H9 (cell line): ENCODE results near the gene SGIP1. TPM values are rescaled to one million over a fixed set of nuclear protein-coding genes. Genes with fewer than 3 reads are reported as not detected.

ENCODE experiments used
- DNase-seq: peaks from one replicate; pipeline ENCODE4 v3.0.0-alpha.2; 2017
- H2AFZ ChIP-seq: one replicate; pipeline ENCODE4 v1.6.1; 2013; ENCODE audit warnings: mild to moderate bottlenecking, low read length, control low read depth, moderate library complexity
- H2AK5ac ChIP-seq: 2 replicates; pipeline ENCODE4 v1.6.1; 2013; ENCODE audit warnings: low read length, control low read depth, mixed read lengths; ENCODE audit not compliant: insufficient read length
- H2BK120ac ChIP-seq: one replicate; pipeline ENCODE4 v1.6.1; 2013; ENCODE audit warnings: low read depth, mild to moderate bottlenecking, low read length, control low read depth, inconsistent platforms; ENCODE audit not compliant: poor library complexity, severe bottlenecking
- H2BK12ac ChIP-seq: 2 replicates; pipeline ENCODE4 v1.6.1; 2013; ENCODE audit warnings: low read length, control low read depth, mixed read lengths, low read depth; ENCODE audit not compliant: insufficient read length
- H2BK15ac ChIP-seq: 2 replicates; pipeline ENCODE4 v1.6.1; 2013; ENCODE audit warnings: low read depth, low read length, control low read depth
- H2BK20ac ChIP-seq: one replicate; pipeline ENCODE4 v1.6.1; 2013; ENCODE audit warnings: low read depth, mild to moderate bottlenecking, low read length, control low read depth, inconsistent platforms; ENCODE audit not compliant: poor library complexity, severe bottlenecking
- H2BK5ac ChIP-seq: 2 replicates; pipeline ENCODE4 v1.6.1; 2013; ENCODE audit warnings: low read length, control low read depth, mixed read lengths; ENCODE audit not compliant: insufficient read length
- H3K14ac ChIP-seq: 2 replicates; pipeline ENCODE4 v1.6.1; 2013; ENCODE audit warnings: low read length, control low read depth; ENCODE audit not compliant: insufficient read depth
- H3K18ac ChIP-seq: 2 replicates; pipeline ENCODE4 v1.6.1; 2013; ENCODE audit warnings: low read depth, mild to moderate bottlenecking, mixed read lengths, low read length, control low read depth; ENCODE audit not compliant: insufficient read length
- H3K23ac ChIP-seq: 2 replicates; pipeline ENCODE4 v1.6.1; 2013; ENCODE audit warnings: low read length, control low read depth, mixed read lengths, low read depth; ENCODE audit not compliant: insufficient read length
- H3K23me2 ChIP-seq: 2 replicates; pipeline ENCODE4 v1.6.1; 2013; ENCODE audit warnings: low read depth, mild to moderate bottlenecking, mixed read lengths, low read length, control low read depth; ENCODE audit not compliant: insufficient read length, poor library complexity, severe bottlenecking
- H3K27ac ChIP-seq: 2 replicates; pipeline ENCODE4 v1.5.1; 2013; ENCODE audit warnings: low read length, control low read depth, mixed read lengths, low read depth; ENCODE audit not compliant: insufficient read length
- H3K27me3 ChIP-seq: 2 replicates; pipeline ENCODE4 v1.6.1; 2013; ENCODE audit warnings: low read length, control low read depth, inconsistent platforms; ENCODE audit not compliant: insufficient read depth
- H3K4ac ChIP-seq: 2 replicates; pipeline ENCODE4 v1.6.1; 2013; ENCODE audit warnings: low read depth, mild to moderate bottlenecking, control low read depth, inconsistent platforms, low read length, moderate library complexity
- H3K4me1 ChIP-seq: 2 replicates; pipeline ENCODE4 v1.6.1; 2013; ENCODE audit warnings: low read length, control low read depth, inconsistent platforms; ENCODE audit not compliant: insufficient read depth
- H3K4me2 ChIP-seq: 2 replicates; pipeline ENCODE4 v1.6.1; 2013; ENCODE audit warnings: low read length, control low read depth, mixed read lengths; ENCODE audit not compliant: insufficient read length, insufficient read depth
- H3K56ac ChIP-seq: 2 replicates; pipeline ENCODE4 v1.6.1; 2013; ENCODE audit warnings: low read depth, mild to moderate bottlenecking, mixed read lengths, low read length, control low read depth; ENCODE audit not compliant: insufficient read length
- H3K79me1 ChIP-seq: 2 replicates; pipeline ENCODE4 v1.6.1; 2013; ENCODE audit warnings: low read depth, mild to moderate bottlenecking, moderate library complexity, low read length, control low read depth, inconsistent platforms; ENCODE audit not compliant: insufficient read depth, poor library complexity, severe bottlenecking
- H3K79me2 ChIP-seq: 2 replicates; pipeline ENCODE4 v1.6.1; 2013; ENCODE audit warnings: low read length, control low read depth, inconsistent platforms; ENCODE audit not compliant: insufficient read depth
- H3K9ac ChIP-seq: 2 replicates; pipeline ENCODE4 v1.6.1; 2013; ENCODE audit warnings: low read length, control low read depth, mixed read lengths; ENCODE audit not compliant: insufficient read length; ENCODE audit errors: extremely low read depth
- H3K9me3 ChIP-seq: one replicate; pipeline ENCODE4 v1.6.1; 2013; ENCODE audit warnings: low read depth, low read length, inconsistent platforms; ENCODE audit not compliant: control insufficient read depth
- H3T11ph ChIP-seq: one replicate; pipeline ENCODE4 v1.6.1; 2013; ENCODE audit warnings: mild to moderate bottlenecking, low read length, control low read depth, inconsistent platforms
- H4K20me1 ChIP-seq: one replicate; pipeline ENCODE4 v1.6.1; 2013; ENCODE audit not compliant: control insufficient read depth, insufficient read length, insufficient read depth
- H4K5ac ChIP-seq: 2 replicates; pipeline ENCODE4 v1.6.1; 2013; ENCODE audit warnings: low read depth, mild to moderate bottlenecking, mixed read lengths, low read length, control low read depth; ENCODE audit not compliant: insufficient read length
- H4K8ac ChIP-seq: replicated peaks from 2 replicates; pipeline ENCODE4 v1.6.1; 2013; ENCODE audit warnings: low read length, control low read depth, mixed read lengths, low read depth; ENCODE audit not compliant: insufficient read length
- H4K91ac ChIP-seq: 2 replicates; pipeline ENCODE4 v1.6.1; 2013; ENCODE audit warnings: low read depth, mild to moderate bottlenecking, moderate library complexity, mixed read lengths, low read length, control low read depth; ENCODE audit not compliant: insufficient read length
- H3K27ac Mint-ChIP-seq, 3 experiments: 2 replicates in 2 of 3; 3 replicates in 1 of 3; pipeline ENCODE4 v1.8.0; 2020 to 2021; ENCODE audit warnings: mixed read lengths in 3 of 3, mild to moderate bottlenecking in 1 of 3, moderate library complexity in 1 of 3
- H3K27me3 Mint-ChIP-seq: 2 replicates; pipeline ENCODE4 v1.8.0; 2021; ENCODE audit warnings: low read depth, mild to moderate bottlenecking, moderate library complexity, mixed read lengths
- H3K36me3 Mint-ChIP-seq, 3 experiments: 2 replicates in 2 of 3; 3 replicates in 1 of 3; pipeline ENCODE4 v1.8.0; 2020 to 2021; ENCODE audit warnings: low read depth in 3 of 3, mixed read lengths in 3 of 3; ENCODE audit not compliant: insufficient read depth in 1 of 3
- H3K4me1 Mint-ChIP-seq, 2 experiments: 2 replicates each; pipeline ENCODE4 v1.8.0; 2020; ENCODE audit warnings: mixed read lengths in 2 of 2
- H3K4me3 Mint-ChIP-seq, 2 experiments: 2 replicates in 1 of 2; 3 replicates in 1 of 2; pipeline ENCODE4 v1.8.0; 2020 to 2021; ENCODE audit warnings: mild to moderate bottlenecking in 2 of 2, mixed read lengths in 2 of 2, moderate library complexity in 1 of 2
- H3K9me3 Mint-ChIP-seq, 2 experiments: 2 replicates in 1 of 2; 3 replicates in 1 of 2; pipeline ENCODE4 v1.8.0; 2020; ENCODE audit warnings: mild to moderate bottlenecking in 2 of 2, mixed read lengths in 2 of 2, moderate library complexity in 1 of 2
- CTCF ChIP-seq: fragments of 200-600 bp; sonication (generic); conservative IDR thresholded peaks from 3 replicates; pipeline ENCODE4 v1.8.0; 2021; ENCODE audit warnings: antibody characterized with exemption, mild to moderate bottlenecking
- WGBS: extraction: QIAGEN DNeasy Blood & Tissue Kit; methylation state at CpG from one replicate; pipeline ENCODE4 v1.1.7; 2013; ENCODE audit warnings: missing lambda C conversion rate, low lambda C conversion rate, mixed read lengths; ENCODE audit not compliant: insufficient read length; ENCODE audit errors: extremely low coverage; 5-methylcytosine and 5-hydroxymethylcytosine counted together
- total RNA-seq: library from RNA; stranded (reverse); gene quantifications from 2 replicates; pipeline ENCODE4 v1.2.1, GENCODE V29; 2021

Gene SGIP1
- total RNA-seq, 1 experiment from 2014 or later, result 1.5 TPM

GRCh38 chr1:66502086-66502485 is 31.9 kb upstream of the SGIP1 start:
- H3K79me2 ChIP-seq, result no peaks in the 10 kb centered on the region
- no peak overlapping the region for H2BK5ac ChIP-seq

More at GRCh38 chr1:66502086-66502485, 31.9 kb upstream of the SGIP1 start:
- Histone ChIP-seq H2AK5ac (no peak overlapping the region), H4K5ac (no peak overlapping the region), H2AFZ (no peak overlapping the region), H2BK15ac (no peak overlapping the region), H3K27ac (no peak overlapping the region), H3K4ac (no peak overlapping the region), H3K27me3 (no peaks in the 10 kb centered on the region), H3K23me2 (no peaks in the 10 kb centered on the region), H2BK120ac (no peak overlapping the region), H3K14ac (no peak overlapping the region), H4K20me1 (no peaks in the 10 kb centered on the region), H3K23ac (no peak overlapping the region), H2BK12ac (no peak overlapping the region), H4K91ac (no peak overlapping the region), H2BK20ac (no peak overlapping the region), H3K9ac (no peak overlapping the region), H3T11ph (no peak overlapping the region), H3K56ac (no peak overlapping the region), H3K18ac (no peak overlapping the region), H3K9me3 (no peaks in the 10 kb centered on the region), H3K4me2 (no peak overlapping the region), H3K79me1 (no peaks in the 10 kb centered on the region), H4K8ac (no peak overlapping the region), H3K4me1 (no peaks in the 10 kb centered on the region)
- Mint-ChIP-seq H3K36me3 (no peaks in the 10 kb centered on the region), H3K4me3 (no peak overlapping the region), H3K4me1 (peaks cover 3 to 5% of the 10 kb centered on the region in 2 experiments; a peak in 3 of 4 replicates), H3K27me3 (no peaks in the 10 kb centered on the region), H3K27ac (no peak overlapping the region), H3K9me3 (no peaks in the 10 kb centered on the region)
- TF ChIP-seq CTCF, result no peak
- no CpG with 5 or more reads among the region's 1 CpG for WGBS
- DNase-seq, result no peak
